ENCODE measurements around the gene AP1S2. TPM values are rescaled to one million over a fixed set of nuclear protein-coding genes. Genes with fewer than 3 reads are reported as not detected.
A peak's percentile ranks its signal among the peaks of the same experiment; 100 is the strongest.
"Not testable (repeated sequence)": the region's sequence is repeated elsewhere in the genome, so short reads cannot be mapped to it uniquely, and the experiment has no call there.

Gene AP1S2
- polyA plus RNA-seq, 1 donor, result 60.0 TPM

GRCh38 chrX:15856222-15856587 is 1.6 kb upstream of the AP1S2 start:
- no peak for DNase-seq

- no peak for DNase-seq
These were observed 1.1 kb upstream of the AP1S2 start for GRCh38 chrX:15855568-15856221.

- no peak for DNase-seq
These were observed 445 bp downstream of the AP1S2 start for GRCh38 chrX:15854080-15854655.

- DNase-seq, result no peak
These were observed 980 bp downstream of the AP1S2 start for GRCh38 chrX:15853586-15854079.

GRCh38 chrX:15849555-15849954 is 5.1 kb downstream of the AP1S2 start:
- DNase-seq, result no peak

- no peak for DNase-seq
These were observed 6.0 kb downstream of the AP1S2 start for GRCh38 chrX:15848576-15848975.

- no peak for DNase-seq
These were observed 10.7 kb downstream of the AP1S2 start for GRCh38 chrX:15843960-15844359.

GRCh38 chrX:15841853-15842516 is 12.6 kb downstream of the AP1S2 start:
- no peak for DNase-seq

GRCh38 chrX:15838017-15838416 is 16.6 kb downstream of the AP1S2 start:
- DNase-seq, result no peak

- no peak for DNase-seq
These were observed 19.6 kb downstream of the AP1S2 start for GRCh38 chrX:15834827-15835595.

GRCh38 chrX:15834053-15834452 is 20.6 kb downstream of the AP1S2 start:
- no peak for DNase-seq

- DNase-seq, result not testable (repeated sequence)
These were observed 23.3 kb downstream of the AP1S2 start for GRCh38 chrX:15831347-15831746.

GRCh38 chrX:15829217-15829616 is 25.4 kb downstream of the AP1S2 start:
- DNase-seq, result no peak

- DNase-seq, result no peak
These were observed 28.7 kb downstream of the AP1S2 start for GRCh38 chrX:15825936-15826335.

GRCh38 chrX:15822922-15823321 is 31.7 kb downstream of the AP1S2 start:
- DNase-seq, result no peak

GRCh38 chrX:15820106-15821073 is 34.2 kb downstream of the AP1S2 start:
- no peak for DNase-seq

- no peak for DNase-seq
These were observed 37.7 kb downstream of the AP1S2 start for GRCh38 chrX:15816886-15817285.

GRCh38 chrX:15816438-15816809 is 38.2 kb downstream of the AP1S2 start:
- no peak for DNase-seq

GRCh38 chrX:15815779-15816437 is 38.7 kb downstream of the AP1S2 start:
- peak; percentile 17 for DNase-seq

GRCh38 chrX:15814771-15815365 is 39.7 kb downstream of the AP1S2 start:
- no peak for DNase-seq

- DNase-seq, result peak; percentile 1
These were observed 41.2 kb downstream of the AP1S2 start for GRCh38 chrX:15813416-15813815.
